HFF-Myc (cell line): ENCODE measurements around the gene ARHGAP31.
"Not testable (repeated sequence)": the region's sequence is repeated elsewhere in the genome, so short reads cannot be mapped to it uniquely, and the experiment has no call there.

Experiments
- DNase-seq: peaks from one replicate; pipeline ENCODE4 v3.0.0-alpha.2; 2011; ENCODE audit warnings: low read depth; ENCODE audit errors: extremely low read depth
- H3K4me3 ChIP-seq: replicated peaks from 2 replicates; pipeline ENCODE4 v1.5.1; 2011; ENCODE audit warnings: low read depth, mild to moderate bottlenecking, control low read depth, low read length
- TF ChIP-seq, protein P1 (sequence below): IDR thresholded peaks from 2 replicates; pipeline ENCODE4 v1.5.1; 2012; ENCODE audit warnings: mild to moderate bottlenecking, low read depth, low read length, control low read depth; ENCODE audit errors: missing control alignments

ARHGAP31 gene

DNA sequence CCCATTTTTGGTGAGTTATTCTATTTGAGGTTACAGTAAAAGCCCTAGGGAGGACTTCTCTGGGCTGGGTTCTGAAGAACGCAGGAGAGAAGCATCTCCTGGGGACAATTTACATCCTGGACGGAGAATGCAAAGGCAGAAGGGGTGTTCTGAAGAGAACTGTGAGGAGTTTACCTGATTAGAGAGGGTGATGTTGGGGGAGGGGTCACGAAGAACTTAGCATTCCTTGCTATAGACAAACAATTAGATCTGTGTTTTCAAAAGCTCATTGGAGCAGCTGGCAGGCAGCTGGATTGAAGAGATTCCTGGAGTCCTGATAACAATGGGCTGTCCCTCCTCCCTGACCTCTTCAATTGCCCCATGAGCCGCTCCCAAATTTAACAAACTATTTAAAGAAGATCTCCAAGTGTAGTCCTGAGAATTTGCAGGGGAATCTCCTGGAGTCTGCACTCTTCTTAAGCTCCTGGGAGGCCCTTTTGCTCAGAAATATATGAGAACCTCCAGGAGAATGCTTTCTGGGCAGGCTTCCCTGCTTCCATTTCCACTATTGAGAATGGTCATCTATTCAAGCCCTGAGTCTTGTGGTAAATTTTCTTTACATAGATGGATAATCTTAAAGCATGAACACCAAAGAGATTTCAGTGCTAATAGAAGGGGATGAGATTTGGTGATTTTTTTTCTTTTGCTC is 55.3 kb downstream of the ARHGAP31 start:
- TF ChIP-seq, protein P1, sequence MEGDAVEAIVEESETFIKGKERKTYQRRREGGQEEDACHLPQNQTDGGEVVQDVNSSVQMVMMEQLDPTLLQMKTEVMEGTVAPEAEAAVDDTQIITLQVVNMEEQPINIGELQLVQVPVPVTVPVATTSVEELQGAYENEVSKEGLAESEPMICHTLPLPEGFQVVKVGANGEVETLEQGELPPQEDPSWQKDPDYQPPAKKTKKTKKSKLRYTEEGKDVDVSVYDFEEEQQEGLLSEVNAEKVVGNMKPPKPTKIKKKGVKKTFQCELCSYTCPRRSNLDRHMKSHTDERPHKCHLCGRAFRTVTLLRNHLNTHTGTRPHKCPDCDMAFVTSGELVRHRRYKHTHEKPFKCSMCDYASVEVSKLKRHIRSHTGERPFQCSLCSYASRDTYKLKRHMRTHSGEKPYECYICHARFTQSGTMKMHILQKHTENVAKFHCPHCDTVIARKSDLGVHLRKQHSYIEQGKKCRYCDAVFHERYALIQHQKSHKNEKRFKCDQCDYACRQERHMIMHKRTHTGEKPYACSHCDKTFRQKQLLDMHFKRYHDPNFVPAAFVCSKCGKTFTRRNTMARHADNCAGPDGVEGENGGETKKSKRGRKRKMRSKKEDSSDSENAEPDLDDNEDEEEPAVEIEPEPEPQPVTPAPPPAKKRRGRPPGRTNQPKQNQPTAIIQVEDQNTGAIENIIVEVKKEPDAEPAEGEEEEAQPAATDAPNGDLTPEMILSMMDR: no peak
- H3K4me3 ChIP-seq: no peak overlapping the region
- no peak for DNase-seq

GRCh38 chr3:119350114-119350513 is 55.9 kb downstream of the ARHGAP31 start:
- H3K4me3 ChIP-seq: no peak overlapping the region
- TF ChIP-seq, protein P1: no peak
- no peak for DNase-seq

GRCh38 chr3:119351581-119351980 is 57.4 kb downstream of the ARHGAP31 start:
- no peak overlapping the region for H3K4me3 ChIP-seq
- TF ChIP-seq, protein P1: no peak
- DNase-seq: no peak

DNA sequence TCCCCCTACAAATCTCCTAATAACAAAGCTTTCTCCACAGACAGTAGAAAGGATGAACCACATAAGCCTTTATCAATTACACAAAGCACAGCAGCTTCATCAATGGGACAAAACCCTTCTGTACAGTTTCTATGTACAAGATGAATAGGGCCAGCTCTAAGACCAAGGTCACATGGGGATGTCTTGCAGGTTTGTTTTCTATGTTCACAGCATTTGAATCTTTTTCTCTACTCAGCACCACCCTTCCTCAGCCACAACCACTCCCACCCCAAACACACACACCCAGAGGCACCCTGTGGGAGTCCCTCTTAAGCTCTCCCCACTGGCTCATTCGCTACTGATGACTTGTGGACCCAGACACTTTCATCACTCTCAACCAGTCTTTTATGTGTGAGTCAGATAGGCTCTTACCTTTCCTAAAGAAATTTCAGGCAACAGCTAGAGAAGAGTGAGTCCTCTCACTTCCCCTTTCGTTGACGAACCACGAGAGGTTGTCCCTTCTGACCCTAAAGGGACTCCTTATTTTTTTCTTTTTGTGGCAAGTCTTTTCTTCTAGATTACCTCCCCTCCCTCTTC is 57.9 kb downstream of the ARHGAP31 start:
- TF ChIP-seq, protein P1: no peak
- H3K4me3 ChIP-seq: no peak overlapping the region
- no peak for DNase-seq

- DNase-seq: peak; percentile 15
- no peak overlapping the region for H3K4me3 ChIP-seq
- TF ChIP-seq, protein P1: peak; percentile 15
Observed at GRCh38 chr3:119352863-119353527, 58.8 kb downstream of the ARHGAP31 start.

DNA sequence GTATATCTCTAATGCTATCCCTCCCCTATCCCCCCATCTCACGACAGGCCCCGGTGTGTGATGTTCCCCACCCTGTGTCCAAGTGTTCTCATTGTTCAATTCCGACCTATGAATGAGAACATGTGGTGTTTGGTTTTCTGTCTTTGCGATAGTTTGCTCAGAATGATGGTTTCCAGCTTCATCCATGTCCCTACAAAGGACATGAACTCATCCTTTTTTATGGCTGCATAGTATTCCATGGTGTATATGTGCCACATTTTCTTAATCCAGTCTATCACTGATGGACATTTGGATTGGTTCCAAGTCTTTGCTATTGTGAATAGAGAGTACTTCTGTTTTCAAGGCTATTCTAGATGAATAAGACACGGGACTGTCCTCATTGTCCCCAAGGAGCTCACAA is 61.4 kb downstream of the ARHGAP31 start:
- not testable (repeated sequence) for DNase-seq, H3K4me3 ChIP-seq

GRCh38 chr3:119356646-119357045 is 62.5 kb downstream of the ARHGAP31 start:
- no peak for DNase-seq
- TF ChIP-seq, protein P1: no peak
- H3K4me3 ChIP-seq: no peak overlapping the region
